ENCODE results near the gene LRP11. TPM values are rescaled to one million over a fixed set of nuclear protein-coding genes. Genes with fewer than 3 reads are reported as not detected.

LRP11 gene
- polyA plus RNA-seq, 2 of the 4 experiments (the other 2 are of a cell fraction): 48.9 to 57.7 TPM

DNA sequence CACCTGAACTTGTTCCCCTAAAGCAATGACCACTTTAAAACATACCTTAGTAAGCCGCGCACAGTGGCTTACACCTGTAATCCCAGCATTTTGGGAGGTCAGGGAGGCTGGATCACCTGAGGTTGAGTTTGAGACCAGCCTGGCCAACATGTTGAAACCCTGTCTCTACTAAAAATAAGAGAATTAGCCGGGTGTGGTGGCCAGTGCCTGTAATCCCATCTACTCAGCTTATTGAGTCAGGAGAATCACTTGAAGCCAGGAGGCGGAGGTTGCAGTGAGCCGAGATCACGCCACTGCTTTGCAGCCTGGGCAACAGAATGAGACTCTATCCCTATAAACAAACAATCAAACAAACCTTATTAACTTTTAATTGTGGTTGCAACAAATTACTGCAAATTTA, 35.3 kb upstream of the LRP11 start (continued):
- TF ChIP-seq, protein P1, sequence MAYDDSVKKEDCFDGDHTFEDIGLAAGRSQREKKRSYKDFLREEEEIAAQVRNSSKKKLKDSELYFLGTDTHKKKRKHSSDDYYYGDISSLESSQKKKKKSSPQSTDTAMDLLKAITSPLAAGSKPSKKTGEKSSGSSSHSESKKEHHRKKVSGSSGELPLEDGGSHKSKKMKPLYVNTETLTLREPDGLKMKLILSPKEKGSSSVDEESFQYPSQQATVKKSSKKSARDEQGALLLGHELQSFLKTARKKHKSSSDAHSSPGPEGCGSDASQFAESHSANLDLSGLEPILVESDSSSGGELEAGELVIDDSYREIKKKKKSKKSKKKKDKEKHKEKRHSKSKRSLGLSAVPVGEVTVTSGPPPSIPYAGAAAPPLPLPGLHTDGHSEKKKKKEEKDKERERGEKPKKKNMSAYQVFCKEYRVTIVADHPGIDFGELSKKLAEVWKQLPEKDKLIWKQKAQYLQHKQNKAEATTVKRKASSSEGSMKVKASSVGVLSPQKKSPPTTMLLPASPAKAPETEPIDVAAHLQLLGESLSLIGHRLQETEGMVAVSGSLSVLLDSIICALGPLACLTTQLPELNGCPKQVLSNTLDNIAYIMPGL (CRISPR knock-in tag; IDR thresholded peaks at IDR 0.05; ENCODE audit: borderline replicate concordance): no peak
- no peak for TF ChIP-seq ZNF302 (CRISPR knock-in tag; IDR thresholded peaks at IDR 0.05)
- no peak for TF ChIP-seq RARB (CRISPR knock-in tag; IDR thresholded peaks at IDR 0.05)

DNA sequence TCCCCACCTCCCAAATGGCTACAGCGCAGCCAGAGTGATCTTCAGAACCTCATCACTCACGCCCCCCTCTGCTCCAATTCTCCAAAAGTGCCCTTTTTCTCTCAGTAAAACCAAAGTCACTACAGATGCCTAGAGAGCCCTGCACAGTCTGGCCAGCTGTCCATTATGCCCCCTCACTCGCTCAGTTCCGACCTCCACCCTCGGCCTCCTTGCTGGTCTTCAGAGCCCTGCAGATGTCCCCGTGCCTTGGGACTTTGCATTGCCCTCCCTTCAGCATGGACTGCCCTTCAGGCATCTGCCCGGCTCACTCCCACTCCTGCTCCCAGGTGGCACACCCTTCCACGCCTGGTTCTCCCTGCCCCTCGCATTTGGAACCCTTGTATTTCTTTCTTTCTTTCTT, 34.8 kb upstream of the LRP11 start:
- DNase-seq (ENCODE audit: low read depth in 1 of 2, low spot score in 1 of 2) (no peak), FAIRE-seq (no peak), ATAC-seq (no peak)
- WGBS (ENCODE audit: missing lambda C conversion rate): 84% methylated on average over 9 of the region's 9 CpGs
- H3K4me3 ChIP-seq: no peak overlapping the region
- CTCF ChIA-PET: interaction anchor here (0.7 to 2.5 kb wide), 7 partner anchors 10 to 64 kb away, joined by 3 to 10 read pairs (median 4); no protein-coding TSS in a partner anchor
- peak overlapping the region in 1 of 2 experiments; percentile 94; a peak in 3 of 6 replicates for H3K27ac ChIP-seq
- no peak overlapping the region for H3K4me2 ChIP-seq
- H3K4me1 ChIP-seq: peaks cover 42% of the 10 kb centered on the region
- POLR2A ChIA-PET: no interaction called here
- no peak for TF ChIP-seq MAZ (IDR thresholded peaks at IDR 0.05; ENCODE audit: borderline replicate concordance, low read depth, low read length)
- TF ChIP-seq, protein P2, sequence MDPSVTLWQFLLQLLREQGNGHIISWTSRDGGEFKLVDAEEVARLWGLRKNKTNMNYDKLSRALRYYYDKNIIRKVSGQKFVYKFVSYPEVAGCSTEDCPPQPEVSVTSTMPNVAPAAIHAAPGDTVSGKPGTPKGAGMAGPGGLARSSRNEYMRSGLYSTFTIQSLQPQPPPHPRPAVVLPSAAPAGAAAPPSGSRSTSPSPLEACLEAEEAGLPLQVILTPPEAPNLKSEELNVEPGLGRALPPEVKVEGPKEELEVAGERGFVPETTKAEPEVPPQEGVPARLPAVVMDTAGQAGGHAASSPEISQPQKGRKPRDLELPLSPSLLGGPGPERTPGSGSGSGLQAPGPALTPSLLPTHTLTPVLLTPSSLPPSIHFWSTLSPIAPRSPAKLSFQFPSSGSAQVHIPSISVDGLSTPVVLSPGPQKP (IDR thresholded peaks at IDR 0.05; ENCODE audit: low read depth, low read length): no peak
- TF ChIP-seq, protein P3, sequence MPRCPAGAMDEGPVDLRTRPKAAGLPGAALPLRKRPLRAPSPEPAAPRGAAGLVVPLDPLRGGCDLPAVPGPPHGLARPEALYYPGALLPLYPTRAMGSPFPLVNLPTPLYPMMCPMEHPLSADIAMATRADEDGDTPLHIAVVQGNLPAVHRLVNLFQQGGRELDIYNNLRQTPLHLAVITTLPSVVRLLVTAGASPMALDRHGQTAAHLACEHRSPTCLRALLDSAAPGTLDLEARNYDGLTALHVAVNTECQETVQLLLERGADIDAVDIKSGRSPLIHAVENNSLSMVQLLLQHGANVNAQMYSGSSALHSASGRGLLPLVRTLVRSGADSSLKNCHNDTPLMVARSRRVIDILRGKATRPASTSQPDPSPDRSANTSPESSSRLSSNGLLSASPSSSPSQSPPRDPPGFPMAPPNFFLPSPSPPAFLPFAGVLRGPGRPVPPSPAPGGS (IDR thresholded peaks at IDR 0.05): no peak
- TF ChIP-seq, protein P4, sequence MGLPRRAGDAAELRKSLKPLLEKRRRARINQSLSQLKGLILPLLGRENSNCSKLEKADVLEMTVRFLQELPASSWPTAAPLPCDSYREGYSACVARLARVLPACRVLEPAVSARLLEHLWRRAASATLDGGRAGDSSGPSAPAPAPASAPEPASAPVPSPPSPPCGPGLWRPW (IDR thresholded peaks at IDR 0.05): no peak
- no peaks in the 10 kb centered on the region for H3K9me3 ChIP-seq

DNA sequence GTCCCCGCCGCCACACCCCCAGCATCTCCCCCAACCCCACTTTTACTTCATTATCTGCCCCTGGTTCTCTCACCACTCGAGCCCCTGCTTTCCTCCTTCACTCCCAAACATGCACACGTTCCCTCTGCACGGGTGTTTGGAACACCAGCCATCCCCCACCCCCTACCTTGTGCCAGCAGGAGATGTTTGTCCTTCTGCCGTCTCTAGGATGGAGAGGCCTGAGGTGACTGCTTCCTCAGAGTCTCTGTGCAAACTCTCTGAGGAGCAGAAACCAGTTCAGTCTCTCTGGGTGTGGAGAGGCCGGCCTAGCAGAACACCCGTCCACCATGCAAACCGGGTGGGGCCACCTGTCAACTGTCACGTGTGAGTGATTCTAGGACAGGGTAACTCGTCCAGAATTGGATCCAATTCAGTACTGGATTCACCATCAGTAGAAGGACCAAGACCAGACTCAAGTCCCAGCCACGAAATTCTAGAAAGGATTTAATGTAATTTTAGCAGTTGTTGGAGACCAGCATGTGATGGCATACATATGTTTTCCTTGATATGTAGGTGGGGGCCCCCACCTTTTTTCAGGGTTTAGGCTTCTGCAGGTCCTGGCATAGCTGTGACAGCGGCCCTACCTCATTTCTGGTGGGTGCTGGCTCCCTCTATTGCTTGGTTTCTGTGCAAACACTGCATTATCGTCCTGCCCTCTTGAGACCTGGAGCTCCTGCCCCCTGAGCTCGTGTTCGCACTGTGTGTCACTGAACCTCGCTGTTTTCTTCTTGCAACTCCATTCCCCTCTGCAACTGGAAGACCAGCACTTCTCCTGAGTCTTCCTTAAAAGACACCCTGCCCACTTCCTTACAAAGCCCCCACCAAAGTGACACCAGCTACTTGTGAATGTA, 33.9 kb upstream of the LRP11 start, which contains the start of gene RAET1E:
RAET1E (minus strand) TSS at position 259 of the 890 bp plus-strand sequence. CDS start 7,212 bp downstream, outside the sequence.
- H3K4me2 ChIP-seq: peak within 1 kb of the TSS; percentile 72
- DNase-seq (ENCODE audit: low read depth in 1 of 2, low spot score in 1 of 2): no peak
- H3K27ac ChIP-seq: peak within 1 kb of the TSS; percentile 77 to 94
- WGBS (ENCODE audit: missing lambda C conversion rate): 52% methylated on average over 13 of the region's 17 CpGs
- ATAC-seq: peak; percentile 77; a peak in 5 of 6 replicates
- TF ChIP-seq HDAC2 (IDR thresholded peaks at IDR 0.05) (no peak), RCOR1 (IDR thresholded peaks at IDR 0.05; ENCODE audit: low read depth, low read length) (no peak), POLR2AphosphoS2 (conservative IDR thresholded peaks at IDR 0.05; ENCODE audit: low read length) (no peak), NR3C1 (IDR thresholded peaks at IDR 0.05) (no peak), RNF2 (IDR thresholded peaks at IDR 0.05; ENCODE audit: borderline replicate concordance, low read depth) (no peak), EP300 (IDR thresholded peaks at IDR 0.05) (no peak), CHD4 (IDR thresholded peaks at IDR 0.05; ENCODE audit: borderline replicate concordance) (no peak), ZFP36 (IDR thresholded peaks at IDR 0.05; ENCODE audit: borderline replicate concordance, partially characterized antibody) (no peak), NPAS2 (CRISPR knock-in tag; IDR thresholded peaks at IDR 0.05; ENCODE audit: borderline replicate concordance) (no peak), ZC3H11A (IDR thresholded peaks at IDR 0.05) (no peak), HEYL (CRISPR knock-in tag; IDR thresholded peaks at IDR 0.05) (no peak), RFX5 (IDR thresholded peaks at IDR 0.05) (no peak), KDM1A (IDR thresholded peaks at IDR 0.05; ENCODE audit: low read depth) (no peak), SMC3 (IDR thresholded peaks at IDR 0.05) (peak; percentile 35; the same call in 1 of the 3 replicates), RAD21 (conservative IDR thresholded peaks at IDR 0.05 in 1 of 2, IDR thresholded peaks at IDR 0.05 in 1 of 2) (peak; percentile 45 to 55), ZNF302 (CRISPR knock-in tag; IDR thresholded peaks at IDR 0.05) (no peak)
- TF ChIP-seq, protein P5, sequence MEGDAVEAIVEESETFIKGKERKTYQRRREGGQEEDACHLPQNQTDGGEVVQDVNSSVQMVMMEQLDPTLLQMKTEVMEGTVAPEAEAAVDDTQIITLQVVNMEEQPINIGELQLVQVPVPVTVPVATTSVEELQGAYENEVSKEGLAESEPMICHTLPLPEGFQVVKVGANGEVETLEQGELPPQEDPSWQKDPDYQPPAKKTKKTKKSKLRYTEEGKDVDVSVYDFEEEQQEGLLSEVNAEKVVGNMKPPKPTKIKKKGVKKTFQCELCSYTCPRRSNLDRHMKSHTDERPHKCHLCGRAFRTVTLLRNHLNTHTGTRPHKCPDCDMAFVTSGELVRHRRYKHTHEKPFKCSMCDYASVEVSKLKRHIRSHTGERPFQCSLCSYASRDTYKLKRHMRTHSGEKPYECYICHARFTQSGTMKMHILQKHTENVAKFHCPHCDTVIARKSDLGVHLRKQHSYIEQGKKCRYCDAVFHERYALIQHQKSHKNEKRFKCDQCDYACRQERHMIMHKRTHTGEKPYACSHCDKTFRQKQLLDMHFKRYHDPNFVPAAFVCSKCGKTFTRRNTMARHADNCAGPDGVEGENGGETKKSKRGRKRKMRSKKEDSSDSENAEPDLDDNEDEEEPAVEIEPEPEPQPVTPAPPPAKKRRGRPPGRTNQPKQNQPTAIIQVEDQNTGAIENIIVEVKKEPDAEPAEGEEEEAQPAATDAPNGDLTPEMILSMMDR (IDR thresholded peaks at IDR 0.05): peak; percentile 32; the same call in 2 of the 3 replicates
- TF ChIP-seq, protein P6, sequence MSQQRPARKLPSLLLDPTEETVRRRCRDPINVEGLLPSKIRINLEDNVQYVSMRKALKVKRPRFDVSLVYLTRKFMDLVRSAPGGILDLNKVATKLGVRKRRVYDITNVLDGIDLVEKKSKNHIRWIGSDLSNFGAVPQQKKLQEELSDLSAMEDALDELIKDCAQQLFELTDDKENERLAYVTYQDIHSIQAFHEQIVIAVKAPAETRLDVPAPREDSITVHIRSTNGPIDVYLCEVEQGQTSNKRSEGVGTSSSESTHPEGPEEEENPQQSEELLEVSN (IDR thresholded peaks at IDR 0.05; ENCODE audit: borderline replicate concordance, low read depth): no peak
- TF ChIP-seq, protein P3 (IDR thresholded peaks at IDR 0.05): no peak
- POLR2A ChIA-PET: no interaction called here
- no peak within 1 kb of the TSS for H3K4me3 ChIP-seq
- peaks cover 42% of the 10 kb centered on the region for H3K4me1 ChIP-seq
- no peak for FAIRE-seq
- CTCF ChIA-PET: interaction anchor here (0.7 to 2.5 kb wide), 5 partner anchors 11 to 63 kb away, joined by 3 to 10 read pairs (median 4); no protein-coding TSS in a partner anchor
- H3K9me3 ChIP-seq: no peaks in the 10 kb centered on the region

Measured in A549 (cell line).